Stimulated activated CD4-positive, alpha-beta T cell treated with anti-CD3 and anti-CD28 coated beads, Interleukin-4, amount 100 ng/mL, for 1 hour (primary cell): ENCODE results near the gene FNDC3A.

Experiments
- DNase-seq: peaks from one replicate; pipeline ENCODE4 v3.0.0-alpha.2; 2020

The FNDC3A gene

GRCh38 chr13:48975856-48976575 lies at the start of gene FNDC3A:
Gene FNDC3A (plus strand): TSS chr13:48975912. CDS start chr13:49006191, 30,279 bp downstream.
- peak; percentile 90 for DNase-seq

GRCh38 chr13:48928757-48929430 lies 46.8 kb upstream of the FNDC3A start:
- no peak for DNase-seq

- no peak for DNase-seq
Measured at GRCh38 chr13:48930918-48931317, 44.8 kb upstream of the FNDC3A start.

- DNase-seq, result no peak
Measured at GRCh38 chr13:48938308-48938943, 37.3 kb upstream of the FNDC3A start.

- no peak for DNase-seq
Measured at GRCh38 chr13:48939728-48940127, 36.0 kb upstream of the FNDC3A start.

- DNase-seq, result no peak
Measured at GRCh38 chr13:48942131-48942530, 33.6 kb upstream of the FNDC3A start.

GRCh38 chr13:48944221-48944620 lies 31.5 kb upstream of the FNDC3A start:
- no peak for DNase-seq

GRCh38 chr13:48945626-48946025 lies 30.1 kb upstream of the FNDC3A start:
- no peak for DNase-seq

GRCh38 chr13:48946163-48946562 lies 29.5 kb upstream of the FNDC3A start:
- no peak for DNase-seq

- DNase-seq, result no peak
Measured at GRCh38 chr13:48949566-48950500, 25.9 kb upstream of the FNDC3A start.

GRCh38 chr13:48950501-48950875 lies 25.2 kb upstream of the FNDC3A start:
- DNase-seq, result no peak

GRCh38 chr13:48954081-48954480 lies 21.6 kb upstream of the FNDC3A start:
- no peak for DNase-seq

GRCh38 chr13:48955536-48955935 lies 20.2 kb upstream of the FNDC3A start:
- no peak for DNase-seq

- DNase-seq, result no peak
Measured at GRCh38 chr13:48961379-48961778, 14.3 kb upstream of the FNDC3A start.

GRCh38 chr13:48962281-48962680 lies 13.4 kb upstream of the FNDC3A start:
- DNase-seq, result no peak

GRCh38 chr13:48965736-48966135 lies 10.0 kb upstream of the FNDC3A start:
- DNase-seq, result no peak

GRCh38 chr13:48969685-48970084 lies 6.0 kb upstream of the FNDC3A start:
- DNase-seq, result no peak

- DNase-seq, result no peak
Measured at GRCh38 chr13:48973845-48974431, 1.8 kb upstream of the FNDC3A start.

- peak; percentile 23 for DNase-seq
Measured at GRCh38 chr13:48975101-48975855, 434 bp upstream of the FNDC3A start.

GRCh38 chr13:48976576-48977285 lies 1.0 kb downstream of the FNDC3A start:
- DNase-seq, result no peak

GRCh38 chr13:48977286-48977625 lies 1.5 kb downstream of the FNDC3A start:
- no peak for DNase-seq
